Measurements from ENCODE around the gene WDCP. TPM values are rescaled to one million over a fixed set of nuclear protein-coding genes. Genes with fewer than 3 reads are reported as not detected.
A peak's percentile ranks its signal among the peaks of the same experiment; 100 is the strongest.
"Not testable (repeated sequence)": the region's sequence is repeated elsewhere in the genome, so short reads cannot be mapped to it uniquely, and the experiment has no call there.

The WDCP gene
- total RNA-seq, 4 donors from 2014 or later, result 6.1 to 8.1 (median 6.4) TPM

GRCh38 chr2:24045511-24046508 is 1.4 kb downstream of the WDCP start:
- Histone ChIP-seq H3K9me3 (no peaks in the 10 kb centered on the region), H3K27ac (no peak overlapping the region), H3K4me3 (peak overlapping the region in 1 of 4 donors; percentile 90), H3K36me3 (no peaks in the 10 kb centered on the region), H3K27me3 (no peaks in the 10 kb centered on the region), H3K4me1 (peaks cover 0 to 37% (median 15%) of the 10 kb centered on the region in 4 donors)
- whole genome bisulfite sequencing, 2 donors, result 83 to 84% methylated on average over 11 of the region's 11 CpGs
- TF ChIP-seq EP300 (IDR thresholded peaks at IDR 0.05) (no peak), CTCF (IDR thresholded peaks at IDR 0.05) (no peak), POLR2A (IDR thresholded peaks at IDR 0.05) (no peak)
- DNase-seq (ENCODE audit: low spot score in 2 of 2), result no peak

GRCh38 chr2:24043133-24043532 is 4.1 kb downstream of the WDCP start:
- Histone ChIP-seq H3K4me1 (peaks cover 0 to 18% (median 11%) of the 10 kb centered on the region in 4 donors), H3K36me3 (peaks cover 0 to 13% (median 7%) of the 10 kb centered on the region in 3 donors)
- not testable (repeated sequence) for H3K27me3 ChIP-seq; H3K27ac ChIP-seq; DNase-seq (ENCODE audit: low spot score in 2 of 2); H3K9me3 ChIP-seq; H3K4me3 ChIP-seq
- 97 to 98% methylated on average over 6 of the region's 6 CpGs for WGBS, 2 donors

GRCh38 chr2:24040511-24040910 is 6.7 kb downstream of the WDCP start:
- no peaks in the 10 kb centered on the region for H3K9me3 ChIP-seq
- TF ChIP-seq POLR2A (IDR thresholded peaks at IDR 0.05) (no peak), CTCF (IDR thresholded peaks at IDR 0.05) (no peak), EP300 (IDR thresholded peaks at IDR 0.05) (no peak)
- H3K27me3 ChIP-seq, result no peaks in the 10 kb centered on the region
- 95 to 98% methylated on average over 4 of the region's 4 CpGs for WGBS, 2 donors
- H3K27ac ChIP-seq, result no peak overlapping the region
- peaks cover 0 to 3% (median 0%) of the 10 kb centered on the region in 4 donors for H3K4me1 ChIP-seq
- no peak for DNase-seq (ENCODE audit: low spot score in 2 of 2)
- no peak overlapping the region for H3K4me3 ChIP-seq
- peaks cover 0 to 26% (median 16%) of the 10 kb centered on the region in 3 donors for H3K36me3 ChIP-seq

- WGBS, 2 donors, result 93 to 95% methylated on average over 9 of the region's 9 CpGs
- Histone ChIP-seq H3K9me3 (no peaks in the 10 kb centered on the region), H3K4me1 (peaks cover 0 to 6% (median 0%) of the 10 kb centered on the region in 4 donors), H3K36me3 (peaks cover 0 to 26% (median 16%) of the 10 kb centered on the region in 3 donors), H3K27me3 (no peaks in the 10 kb centered on the region), H3K4me3 (no peak overlapping the region), H3K27ac (no peak overlapping the region)
- DNase-seq (ENCODE audit: low spot score in 2 of 2), result no peak
- TF ChIP-seq CTCF (IDR thresholded peaks at IDR 0.05) (no peak), POLR2A (IDR thresholded peaks at IDR 0.05) (no peak), EP300 (IDR thresholded peaks at IDR 0.05) (no peak)
These were observed 8.2 kb downstream of the WDCP start for GRCh38 chr2:24038786-24039499.

- no peak for TF ChIP-seq EP300 (IDR thresholded peaks at IDR 0.05)
- TF ChIP-seq POLR2A (IDR thresholded peaks at IDR 0.05), result no peak
- no peak for TF ChIP-seq CTCF (IDR thresholded peaks at IDR 0.05)
- no peaks in the 10 kb centered on the region for H3K4me1 ChIP-seq
- H3K27me3 ChIP-seq, result no peaks in the 10 kb centered on the region
- H3K9me3 ChIP-seq, result no peaks in the 10 kb centered on the region
- no peak for DNase-seq (ENCODE audit: low spot score in 2 of 2)
- no peak overlapping the region for H3K4me3 ChIP-seq
- H3K27ac ChIP-seq, result no peak overlapping the region
- peaks cover 0 to 91% (median 5%) of the 10 kb centered on the region in 3 donors for H3K36me3 ChIP-seq
- 46 to 47% methylated on average over 2 of the region's 2 CpGs for WGBS, 2 donors
These were observed 21.0 kb downstream of the WDCP start for GRCh38 chr2:24026233-24026632.

All from tibial nerve (tissue), 4 donors.